ENCODE measurements around the gene KPNA4. TPM values are rescaled to one million over a fixed set of nuclear protein-coding genes. Genes with fewer than 3 reads are reported as not detected.

KPNA4 gene
- total and polyA plus RNA-seq, 2 experiments from 2014 or later: 17.4 to 33.1 TPM

DNA sequence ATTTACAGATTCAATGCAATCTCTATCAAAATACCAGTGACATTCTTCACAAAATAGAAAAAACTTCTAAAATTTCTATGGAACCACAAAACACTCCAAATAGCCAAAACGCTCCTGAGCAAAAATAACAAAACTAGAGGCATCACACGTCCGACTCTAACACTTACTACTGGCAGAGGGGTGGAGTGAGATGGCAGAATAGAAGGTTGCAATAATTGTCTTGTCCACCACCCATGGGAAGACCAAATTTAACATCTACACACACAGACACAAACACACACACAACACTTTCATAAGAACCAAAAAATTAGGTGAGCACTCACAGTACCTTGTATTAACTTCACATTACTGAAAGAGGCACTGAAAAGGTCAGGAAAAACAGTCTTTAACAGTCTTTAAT, 21.3 kb upstream of the KPNA4 start:
- Histone ChIP-seq H3K27me3 (replicated peaks; ENCODE audit: insufficient read depth) (no peaks in the 10 kb centered on the region), H3K79me2 (ENCODE audit: insufficient read depth) (no peaks in the 10 kb centered on the region), H3K27ac (no peak overlapping the region), H3K36me3 (ENCODE audit: low read depth) (no peaks in the 10 kb centered on the region), H3K4me2 (ENCODE audit: unreplicated experiment) (no peak overlapping the region), H3K9ac (no peak overlapping the region), H3K9me3 (ENCODE audit: low read depth) (no peaks in the 10 kb centered on the region), H4K20me1 (ENCODE audit: insufficient read depth) (no peaks in the 10 kb centered on the region), H2AFZ (no peak overlapping the region), H3F3A (ENCODE audit: insufficient read depth) (no peaks in the 10 kb centered on the region), H3K9me2 (ENCODE audit: insufficient read depth) (no peaks in the 10 kb centered on the region), H3K4me3 (no peak overlapping the region), H3K4me1 (ENCODE audit: insufficient read depth) (no peaks in the 10 kb centered on the region)
- TF ChIP-seq EZH2 (IDR thresholded peaks at IDR 0.05; ENCODE audit: insufficient read depth, poor library complexity, severe bottlenecking): no peak
- TF ChIP-seq EZH2phosphoT487 (IDR thresholded peaks at IDR 0.05; ENCODE audit: insufficient read depth, low read depth): no peak
- in situ Hi-C loops (cut with MboI): no loop called here
- no peak for DNase-seq
- WGBS, 2 experiments (ENCODE audit: low coverage in 1 of 2, low lambda C conversion rate in 2 of 2, missing lambda C conversion rate in 2 of 2): 37 to 60% methylated on average over 3 of the region's 3 CpGs

DNA sequence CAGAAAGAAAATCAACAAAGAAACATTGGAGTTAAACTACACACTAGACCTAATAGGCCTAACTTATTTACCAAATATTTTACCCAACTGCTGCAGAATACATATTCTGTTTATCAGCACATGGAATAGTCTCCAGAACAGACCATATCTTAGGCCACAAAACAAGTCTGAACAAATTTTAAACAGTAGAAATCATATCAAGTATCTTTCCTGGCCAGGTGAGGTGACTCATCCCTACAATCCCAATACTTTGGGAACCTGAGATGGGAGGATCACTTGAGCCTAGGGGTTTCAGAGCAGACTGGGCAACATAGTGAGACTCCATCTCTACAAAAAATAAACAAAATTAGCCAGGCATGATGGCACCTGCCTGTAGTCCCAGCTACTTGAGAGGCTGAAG, 18.1 kb upstream of the KPNA4 start:
- in situ Hi-C loops (cut with MboI): no loop called here
- DNase-seq: no peak
- no peaks in the 10 kb centered on the region for H3K36me3 ChIP-seq (ENCODE audit: low read depth)
- no peaks in the 10 kb centered on the region for H3K27me3 ChIP-seq (replicated peaks; ENCODE audit: insufficient read depth)
- no peaks in the 10 kb centered on the region for H3K9me2 ChIP-seq (ENCODE audit: insufficient read depth)
- TF ChIP-seq EZH2 (IDR thresholded peaks at IDR 0.05; ENCODE audit: insufficient read depth, poor library complexity, severe bottlenecking) (no peak), EZH2phosphoT487 (IDR thresholded peaks at IDR 0.05; ENCODE audit: insufficient read depth, low read depth) (no peak)
- no peaks in the 10 kb centered on the region for H3K4me1 ChIP-seq (ENCODE audit: insufficient read depth)
- H3K27ac ChIP-seq: no peak overlapping the region
- no peak overlapping the region for H3K4me2 ChIP-seq (ENCODE audit: unreplicated experiment)
- H3K4me3 ChIP-seq: no peak overlapping the region
- H3K79me2 ChIP-seq (ENCODE audit: insufficient read depth): no peaks in the 10 kb centered on the region
- no peaks in the 10 kb centered on the region for H4K20me1 ChIP-seq (ENCODE audit: insufficient read depth)
- no peak overlapping the region for H2AFZ ChIP-seq
- no peaks in the 10 kb centered on the region for H3F3A ChIP-seq (ENCODE audit: insufficient read depth)
- H3K9me3 ChIP-seq (ENCODE audit: low read depth): no peaks in the 10 kb centered on the region
- no peak overlapping the region for H3K9ac ChIP-seq

DNA sequence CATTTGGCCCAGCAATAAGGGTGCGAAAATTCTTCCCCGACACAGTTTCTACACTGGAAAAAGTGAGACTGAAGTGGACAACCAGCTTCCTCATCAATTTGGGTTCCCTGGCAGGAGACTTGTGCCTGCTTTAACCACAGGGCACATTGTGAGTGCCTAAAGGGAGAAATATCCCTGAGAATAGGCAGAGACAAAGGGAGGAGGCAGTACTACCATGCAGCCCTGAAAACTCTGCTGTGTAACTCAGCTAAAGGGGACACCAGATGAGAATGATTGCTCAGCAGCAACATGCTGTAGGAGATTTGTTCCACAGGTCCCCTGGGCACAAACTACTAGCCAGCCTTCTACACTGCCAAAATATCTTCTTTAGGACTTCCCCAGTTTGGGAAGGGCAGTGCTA, 15.6 kb upstream of the KPNA4 start:
- Histone ChIP-seq H3K4me1 (ENCODE audit: insufficient read depth) (no peaks in the 10 kb centered on the region), H4K20me1 (ENCODE audit: insufficient read depth) (no peaks in the 10 kb centered on the region), H3K4me3 (no peak overlapping the region), H3K9ac (no peak overlapping the region), H3K27ac (no peak overlapping the region), H3K27me3 (replicated peaks; ENCODE audit: insufficient read depth) (no peaks in the 10 kb centered on the region), H3K4me2 (ENCODE audit: unreplicated experiment) (no peak overlapping the region), H2AFZ (no peak overlapping the region), H3K36me3 (ENCODE audit: low read depth) (no peaks in the 10 kb centered on the region), H3K79me2 (ENCODE audit: insufficient read depth) (no peaks in the 10 kb centered on the region), H3F3A (ENCODE audit: insufficient read depth) (no peaks in the 10 kb centered on the region), H3K9me2 (ENCODE audit: insufficient read depth) (no peaks in the 10 kb centered on the region), H3K9me3 (ENCODE audit: low read depth) (no peaks in the 10 kb centered on the region)
- no peak for DNase-seq
- whole genome bisulfite sequencing, 2 experiments (ENCODE audit: low coverage in 1 of 2, low lambda C conversion rate in 2 of 2, missing lambda C conversion rate in 2 of 2): 67 to 81% methylated on average over 2 of the region's 2 CpGs
- in situ Hi-C loops (cut with MboI): no loop called here
- TF ChIP-seq EZH2 (IDR thresholded peaks at IDR 0.05; ENCODE audit: insufficient read depth, poor library complexity, severe bottlenecking) (no peak), EZH2phosphoT487 (IDR thresholded peaks at IDR 0.05; ENCODE audit: insufficient read depth, low read depth) (no peak)

DNA sequence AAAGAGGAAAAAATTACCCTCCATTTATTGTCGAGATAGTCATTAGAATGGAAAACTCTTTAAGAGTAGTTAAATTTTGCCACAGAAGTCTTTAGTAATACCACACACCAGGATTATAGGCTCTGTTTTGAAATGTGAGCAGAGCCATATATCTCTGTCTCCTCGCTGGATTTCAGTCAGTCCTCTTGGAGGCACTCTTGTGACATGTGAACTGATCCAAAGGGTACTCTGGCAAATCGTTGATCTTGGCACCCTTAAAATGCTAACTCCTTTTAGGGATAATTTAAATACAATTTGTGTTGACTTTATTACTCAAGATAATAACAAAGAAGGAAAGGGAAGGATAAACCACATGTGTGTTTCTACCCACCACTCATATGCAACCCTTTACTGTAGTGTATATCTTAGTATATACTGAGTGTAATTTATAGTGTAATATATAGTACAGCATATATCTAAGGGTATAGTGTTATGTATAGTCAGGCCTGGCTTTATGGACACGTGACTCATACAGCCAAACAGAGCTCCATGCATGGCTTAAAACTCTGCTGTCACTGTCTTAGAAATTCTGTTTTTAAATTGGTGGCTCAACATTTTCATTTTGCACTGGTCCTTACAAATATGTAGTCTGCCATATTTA, 12.3 kb upstream of the KPNA4 start:
- Histone ChIP-seq H3K27ac (no peak overlapping the region), H4K20me1 (ENCODE audit: insufficient read depth) (no peaks in the 10 kb centered on the region), H3K79me2 (ENCODE audit: insufficient read depth) (no peaks in the 10 kb centered on the region), H3K36me3 (ENCODE audit: low read depth) (no peaks in the 10 kb centered on the region), H2AFZ (no peak overlapping the region), H3K9ac (no peak overlapping the region), H3K9me3 (ENCODE audit: low read depth) (no peaks in the 10 kb centered on the region), H3K4me3 (no peak overlapping the region), H3F3A (ENCODE audit: insufficient read depth) (no peaks in the 10 kb centered on the region), H3K4me2 (ENCODE audit: unreplicated experiment) (no peak overlapping the region), H3K9me2 (ENCODE audit: insufficient read depth) (no peaks in the 10 kb centered on the region), H3K27me3 (replicated peaks; ENCODE audit: insufficient read depth) (no peaks in the 10 kb centered on the region), H3K4me1 (ENCODE audit: insufficient read depth) (no peaks in the 10 kb centered on the region)
- no peak for DNase-seq
- no peak for TF ChIP-seq EZH2phosphoT487 (IDR thresholded peaks at IDR 0.05; ENCODE audit: insufficient read depth, low read depth)
- no peak for TF ChIP-seq EZH2 (IDR thresholded peaks at IDR 0.05; ENCODE audit: insufficient read depth, poor library complexity, severe bottlenecking)
- in situ Hi-C loops (cut with MboI): no loop called here
- 30 to 35% methylated on average over 4 of the region's 4 CpGs for WGBS, 2 experiments (ENCODE audit: low coverage in 1 of 2, low lambda C conversion rate in 2 of 2, missing lambda C conversion rate in 2 of 2)

DNA sequence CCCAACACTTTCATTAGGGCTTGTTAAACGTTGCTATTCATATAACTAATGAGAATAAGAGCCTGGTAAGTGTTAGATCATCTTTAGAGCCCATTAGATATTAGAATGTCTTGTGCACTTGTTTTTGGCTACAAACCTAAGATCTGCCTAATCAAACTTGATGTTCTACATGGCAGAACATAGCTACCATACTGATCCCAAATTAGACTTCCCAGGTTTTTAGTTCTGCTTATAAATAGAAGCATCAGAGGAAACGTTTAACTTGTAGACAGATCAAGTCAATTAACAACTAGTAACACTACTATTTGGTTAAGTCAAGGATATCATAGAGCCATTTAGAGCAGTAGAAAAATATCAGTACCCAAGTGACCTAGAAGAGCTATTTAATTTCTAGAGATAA, 11.7 kb upstream of the KPNA4 start:
- in situ Hi-C loops (cut with MboI): no loop called here
- Histone ChIP-seq H2AFZ (no peak overlapping the region), H3K79me2 (ENCODE audit: insufficient read depth) (no peaks in the 10 kb centered on the region), H3K27ac (no peak overlapping the region), H3K4me3 (no peak overlapping the region), H3K4me2 (ENCODE audit: unreplicated experiment) (no peak overlapping the region), H3K36me3 (ENCODE audit: low read depth) (no peaks in the 10 kb centered on the region), H3F3A (ENCODE audit: insufficient read depth) (no peaks in the 10 kb centered on the region), H3K27me3 (replicated peaks; ENCODE audit: insufficient read depth) (no peaks in the 10 kb centered on the region), H4K20me1 (ENCODE audit: insufficient read depth) (no peaks in the 10 kb centered on the region), H3K4me1 (ENCODE audit: insufficient read depth) (no peaks in the 10 kb centered on the region), H3K9me3 (ENCODE audit: low read depth) (no peaks in the 10 kb centered on the region), H3K9ac (no peak overlapping the region), H3K9me2 (ENCODE audit: insufficient read depth) (no peaks in the 10 kb centered on the region)
- TF ChIP-seq EZH2 (IDR thresholded peaks at IDR 0.05; ENCODE audit: insufficient read depth, poor library complexity, severe bottlenecking) (no peak), EZH2phosphoT487 (IDR thresholded peaks at IDR 0.05; ENCODE audit: insufficient read depth, low read depth) (no peak)
- WGBS, 2 experiments (ENCODE audit: low coverage in 1 of 2, low lambda C conversion rate in 2 of 2, missing lambda C conversion rate in 2 of 2): 52 to 58% methylated on average over 2 of the region's 2 CpGs
- no peak for DNase-seq

All from GM23248 (cell line).